CD4-positive, alpha-beta T cell treated with Interleukin-6 at 100 ng/mL for 8 hours (primary cell): ENCODE measurements around the gene LSAMP.
"Not testable (repeated sequence)": the region's sequence is repeated elsewhere in the genome, so short reads cannot be mapped to it uniquely, and the experiment has no call there.

Source experiments
- DNase-seq: peaks from one replicate; pipeline ENCODE4 v3.0.0-alpha.2; 2020; ENCODE audit warnings: mixed read lengths, low spot score

Gene LSAMP

DNA sequence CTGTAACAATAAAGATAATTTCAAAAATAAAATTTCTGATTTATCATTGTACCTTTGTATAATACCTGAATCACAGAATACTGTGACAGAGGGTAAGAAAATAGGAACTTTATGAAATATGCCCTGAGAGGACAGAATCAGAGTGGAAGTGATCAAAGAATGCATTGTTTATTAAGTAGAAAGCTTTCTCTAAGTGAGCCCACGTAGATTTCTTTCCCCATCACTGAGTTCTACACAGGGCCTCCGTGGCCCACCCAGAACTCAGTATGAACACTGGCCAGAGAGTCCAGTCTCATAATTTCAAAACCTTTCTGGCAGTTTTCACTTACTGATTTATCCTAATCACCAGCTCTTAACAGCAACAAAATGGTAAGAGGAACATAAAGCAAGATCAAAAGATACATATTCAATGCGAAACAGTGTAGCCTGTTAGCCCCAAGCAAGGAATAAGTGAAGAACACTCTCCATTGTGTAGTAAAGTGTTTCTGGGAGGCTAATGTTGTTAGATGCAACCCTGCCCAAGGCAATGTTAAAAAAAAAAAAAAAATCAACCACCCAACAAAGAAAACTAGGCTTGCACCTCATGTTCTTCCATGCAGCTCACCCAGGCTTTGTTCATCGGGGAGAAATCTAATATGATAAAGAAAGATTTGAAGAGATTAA, 341.3 kb downstream of the LSAMP start:
- DNase-seq = no peak

DNA sequence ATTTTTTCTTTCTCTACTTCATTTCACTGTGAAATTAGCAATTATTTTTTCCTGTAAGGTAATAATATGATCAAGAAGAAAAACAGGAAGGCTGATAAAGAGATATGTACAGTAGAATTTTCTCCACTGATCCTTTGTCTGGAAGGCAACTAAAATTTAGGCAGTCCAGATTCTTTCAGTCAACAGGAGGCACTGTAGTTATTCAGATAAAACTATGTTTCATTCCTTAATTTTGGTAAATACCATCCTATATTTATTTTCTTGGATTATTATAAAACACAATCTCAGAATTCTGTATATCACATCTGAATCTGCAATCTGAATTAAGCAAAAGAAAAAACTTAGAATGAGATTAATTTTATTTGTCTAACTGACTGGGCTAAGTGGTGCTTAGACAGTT, 343.2 kb downstream of the LSAMP start:
- DNase-seq = no peak

DNA sequence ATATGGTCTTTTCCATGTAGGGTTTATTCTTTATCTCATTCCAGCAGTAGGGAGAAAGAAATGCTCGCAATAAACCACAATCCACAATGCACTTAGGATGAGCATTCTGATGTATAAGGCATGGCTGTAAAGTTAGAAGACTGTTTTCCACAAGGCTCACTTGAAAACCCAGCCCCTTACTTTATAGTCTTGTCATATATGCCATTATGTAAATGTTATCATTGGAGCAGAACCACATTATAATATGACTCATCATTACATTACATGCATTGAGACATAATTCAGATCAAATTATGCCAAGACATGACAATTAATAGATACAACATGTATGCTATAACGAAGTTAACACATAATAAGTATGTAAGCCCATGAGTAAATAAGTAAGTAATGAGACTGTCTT, 348.1 kb downstream of the LSAMP start:
- no peak for DNase-seq

DNA sequence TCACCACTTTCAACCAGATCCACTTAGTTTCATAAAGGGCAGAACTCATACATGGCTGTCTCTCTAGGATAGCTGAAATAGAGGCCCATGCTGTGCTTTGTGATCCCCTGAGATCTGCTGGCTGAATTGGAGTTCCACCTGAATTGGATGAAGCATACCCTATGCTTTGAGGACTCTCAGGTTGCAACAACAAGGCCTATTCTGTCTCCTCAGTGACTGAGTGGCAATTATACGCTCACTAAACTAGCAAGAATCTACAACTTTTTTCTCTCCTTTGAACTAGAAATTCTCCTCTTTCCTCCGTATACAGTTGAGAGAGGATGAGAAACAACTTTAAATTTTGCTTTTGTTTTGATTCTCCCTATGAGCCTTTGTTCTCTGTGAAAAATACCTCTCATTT, 348.7 kb downstream of the LSAMP start:
- no peak for DNase-seq

- no peak for DNase-seq
Measured at GRCh38 chr3:116093374-116093773, 351.9 kb downstream of the LSAMP start.

DNA sequence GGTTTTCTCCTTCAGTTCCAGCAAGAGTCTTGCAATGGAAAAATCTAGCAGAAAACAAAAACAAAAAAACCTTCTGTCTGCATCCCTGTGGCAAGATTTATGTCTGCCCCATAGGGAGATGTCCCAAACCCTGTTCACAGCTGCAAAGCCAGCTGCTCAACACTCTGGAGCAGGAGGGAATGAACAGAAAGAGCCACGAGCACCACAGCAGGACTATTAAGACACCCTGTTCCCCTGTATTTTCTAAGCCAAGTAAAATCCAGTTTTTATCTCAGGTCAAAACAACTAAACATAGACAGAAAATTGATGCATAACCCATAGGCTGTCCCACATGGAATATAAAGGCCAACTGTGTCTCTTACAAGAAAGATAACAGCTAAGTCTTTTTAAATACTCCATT, 357.9 kb downstream of the LSAMP start:
- no peak for DNase-seq

- DNase-seq = no peak
Measured at GRCh38 chr3:116084999-116085791, 360.1 kb downstream of the LSAMP start.

GRCh38 chr3:116083683-116084082, 361.6 kb downstream of the LSAMP start:
- DNase-seq = no peak

DNA sequence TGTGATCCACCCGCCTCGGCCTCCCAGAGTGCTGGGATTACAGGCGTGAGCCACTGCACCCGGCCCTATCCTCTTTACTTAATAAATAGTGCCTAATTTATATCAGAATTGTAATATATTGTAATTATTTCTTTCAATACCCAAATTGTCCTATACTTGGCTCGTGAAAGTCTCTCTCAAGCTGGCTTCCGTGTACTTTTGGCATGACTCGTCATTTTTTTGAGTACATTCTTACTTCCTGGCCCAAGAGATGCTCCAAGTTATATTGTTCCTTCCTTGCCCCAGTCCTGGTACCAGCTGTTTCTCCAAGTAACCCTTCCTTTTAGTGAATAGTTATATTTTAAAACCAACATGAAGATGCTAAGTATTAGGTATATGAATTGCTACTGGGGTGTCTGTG, 366.7 kb downstream of the LSAMP start:
- no peak for DNase-seq

- DNase-seq = no peak
Measured at GRCh38 chr3:116077557-116077956, 367.7 kb downstream of the LSAMP start.

DNA sequence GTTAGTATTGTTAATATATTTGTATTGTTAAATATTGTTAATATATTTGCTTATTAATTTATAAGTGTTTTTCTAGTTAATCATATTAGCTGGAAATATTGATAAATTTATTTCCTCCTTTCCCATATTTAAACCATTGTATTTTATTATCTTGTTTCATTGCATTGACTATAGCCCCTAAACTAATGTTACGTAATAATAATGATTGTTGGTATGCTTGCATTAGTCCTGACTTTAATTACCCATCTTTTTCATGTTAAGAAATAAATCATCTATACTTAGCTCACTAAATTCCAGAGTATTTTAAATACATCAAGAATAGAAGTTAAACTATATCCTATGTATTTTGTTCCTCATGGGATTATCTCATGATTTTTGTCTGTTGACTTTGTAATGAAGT, 368.2 kb downstream of the LSAMP start:
- no peak for DNase-seq

DNA sequence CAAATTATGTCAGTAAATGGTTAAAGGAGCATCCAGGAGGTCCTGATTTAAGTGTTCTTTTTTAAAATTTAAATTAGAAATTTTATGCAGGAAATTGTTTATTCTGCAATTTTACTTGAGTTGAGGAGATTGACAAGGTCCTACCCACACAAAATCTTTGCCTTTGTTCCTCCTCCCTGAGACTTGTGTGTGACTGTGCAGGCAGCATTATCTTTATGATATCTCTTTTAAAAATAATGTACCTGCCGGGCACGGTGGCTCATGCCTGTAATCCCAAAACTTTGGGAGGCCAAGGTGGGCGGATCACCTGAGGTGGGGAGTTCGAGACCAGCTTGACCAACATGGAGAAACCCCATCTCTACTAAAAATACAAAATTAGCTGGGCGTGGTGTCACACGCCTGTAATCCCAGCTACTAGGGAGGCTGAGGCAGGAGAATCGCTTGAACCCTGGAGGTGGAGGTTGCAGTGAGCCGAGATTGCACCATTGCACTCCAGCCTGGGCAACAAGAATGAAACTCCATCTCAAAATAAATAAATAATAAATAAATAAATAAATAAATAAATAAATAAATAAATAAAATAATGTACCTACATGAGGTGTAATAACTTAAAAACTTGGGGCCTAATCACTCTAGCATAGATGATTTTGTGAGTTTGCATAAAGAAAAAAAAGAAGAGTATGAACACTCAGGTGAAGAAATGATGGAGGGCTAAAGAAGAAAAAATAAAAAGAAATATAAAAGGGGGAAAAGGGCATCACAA, 374.6 kb downstream of the LSAMP start:
- not testable (repeated sequence) for DNase-seq

DNA sequence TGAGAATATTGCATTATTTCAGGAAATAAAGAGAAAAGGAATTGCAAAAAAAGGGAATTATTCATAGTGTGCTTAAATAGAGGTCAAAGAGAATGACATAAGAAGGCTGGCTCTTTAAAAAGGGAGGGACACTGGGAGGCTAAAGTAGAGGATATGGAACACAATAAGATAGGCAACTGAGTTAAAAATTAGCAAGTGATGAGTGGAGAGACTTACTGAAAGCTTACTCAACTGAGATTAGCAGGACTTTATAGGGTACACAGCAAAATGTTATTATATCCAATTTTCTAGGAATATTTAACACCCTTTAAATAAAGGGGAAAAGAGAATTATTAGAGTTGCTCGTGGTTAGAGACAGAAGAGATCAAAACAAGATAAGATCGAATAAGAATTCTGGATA, 375.2 kb downstream of the LSAMP start:
- DNase-seq = no peak

- DNase-seq = no peak
Measured at GRCh38 chr3:116069024-116069423, 376.3 kb downstream of the LSAMP start.

GRCh38 chr3:116067326-116067725, 378.0 kb downstream of the LSAMP start:
- DNase-seq = no peak

DNA sequence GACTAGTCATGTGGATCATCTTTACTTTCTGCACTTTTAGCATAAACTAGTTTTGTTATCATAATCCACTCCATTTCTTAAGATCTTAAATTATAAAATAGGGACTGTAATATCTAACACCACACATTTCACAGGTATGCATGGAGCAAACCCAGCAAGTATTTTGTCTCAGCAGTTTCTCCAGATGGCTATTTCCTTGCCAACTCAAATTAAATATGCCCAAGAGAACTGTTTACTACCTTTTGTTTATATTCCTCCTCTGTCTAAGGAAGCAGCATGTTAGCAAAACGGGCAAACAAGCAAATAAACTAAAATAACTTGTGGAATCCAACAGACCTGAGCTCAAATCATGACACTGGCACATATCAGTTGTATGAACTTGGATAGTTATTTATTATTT, 379.8 kb downstream of the LSAMP start:
- no peak for DNase-seq

- no peak for DNase-seq
Measured at GRCh38 chr3:116064646-116065045, 380.6 kb downstream of the LSAMP start.

GRCh38 chr3:116059421-116060096, 385.7 kb downstream of the LSAMP start:
- no peak for DNase-seq

DNA sequence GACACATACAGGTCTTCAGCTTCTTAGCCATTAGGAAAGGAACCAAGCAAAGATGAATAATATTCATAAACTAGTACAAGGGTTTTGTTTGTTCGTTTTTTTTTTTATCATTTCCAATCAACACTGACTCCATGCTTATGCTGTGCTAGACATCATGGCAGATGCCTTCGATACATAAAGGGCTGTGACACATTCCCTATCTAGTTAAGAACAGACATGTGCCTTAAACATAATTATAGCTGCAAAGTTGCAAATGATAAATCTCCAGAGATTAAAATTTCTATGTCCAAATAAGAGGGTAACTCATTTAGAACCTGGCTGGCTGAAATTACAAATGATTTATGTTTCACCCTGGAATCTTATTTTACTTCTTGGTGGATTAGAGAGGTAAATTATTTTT, 386.4 kb downstream of the LSAMP start:
- DNase-seq = no peak

DNA sequence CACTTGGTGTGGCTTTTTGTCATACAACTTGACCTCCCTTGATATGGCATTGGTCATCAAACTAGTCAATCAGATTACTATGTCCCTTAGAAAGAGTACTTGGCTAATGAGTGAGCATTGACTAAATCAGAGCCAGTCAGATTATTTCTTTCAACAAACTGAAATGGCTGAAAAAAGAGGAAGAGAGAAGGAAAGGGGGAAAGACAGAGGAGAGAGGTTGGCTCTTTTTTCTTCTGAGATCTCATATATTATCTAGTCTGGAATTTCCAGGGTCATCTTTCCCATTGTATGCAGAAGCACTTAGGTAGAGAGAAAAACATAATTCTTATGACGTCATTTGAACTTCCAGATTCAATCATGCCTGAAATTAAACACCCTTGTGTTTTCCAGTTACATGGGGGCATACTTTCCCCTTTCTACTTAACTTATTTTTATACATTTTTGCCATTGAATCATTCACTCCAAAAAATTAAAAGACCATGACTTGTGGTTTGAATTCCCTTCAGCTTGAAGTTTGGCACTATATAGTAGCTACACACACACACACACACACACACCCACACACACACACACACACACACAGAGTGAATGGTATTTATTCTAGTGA, 387.8 kb downstream of the LSAMP start:
- DNase-seq = no peak

DNA sequence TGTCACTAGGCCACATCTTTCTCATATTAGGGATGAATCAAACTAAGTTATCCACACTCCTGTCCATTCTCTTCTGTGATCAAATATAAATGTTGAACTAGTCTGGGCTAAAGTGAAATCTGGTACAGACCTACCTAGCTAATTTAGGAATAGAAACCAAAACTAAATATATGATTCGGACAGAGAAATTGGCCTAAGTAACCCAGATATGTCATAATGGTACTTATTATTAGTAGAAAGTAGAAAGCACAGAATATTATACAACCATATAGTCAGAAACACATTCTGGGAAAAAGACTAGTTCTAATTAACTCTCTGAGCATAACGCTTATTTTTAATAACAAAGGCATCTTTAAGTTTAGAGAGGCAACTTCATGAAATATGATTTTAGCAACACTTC, 389.0 kb downstream of the LSAMP start:
- DNase-seq = no peak

DNA sequence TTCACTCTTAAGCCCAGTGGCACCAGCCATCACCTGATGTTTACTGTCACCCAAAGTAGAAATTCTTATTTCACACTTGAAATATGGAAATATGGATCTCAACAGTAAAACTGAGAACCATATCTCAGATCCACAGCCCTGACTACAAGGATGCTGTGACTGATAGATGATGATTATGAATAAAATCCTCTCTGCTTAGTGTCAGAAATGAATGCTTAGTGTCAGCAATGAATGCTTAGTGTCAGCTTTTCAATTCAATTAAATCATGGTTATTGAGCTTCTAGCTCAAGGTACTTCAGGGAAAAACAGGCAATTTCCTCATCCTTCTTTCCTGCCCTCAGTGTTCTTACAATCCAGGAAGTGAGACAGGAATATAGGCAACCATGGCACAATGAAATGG, 392.3 kb downstream of the LSAMP start:
- no peak for DNase-seq
